ENCODE results near the gene TAL2. TPM values are rescaled to one million over a fixed set of nuclear protein-coding genes. Genes with fewer than 3 reads are reported as not detected.

The TAL2 gene
- total RNA-seq, 2 experiments from 2014 or later = not detected

GRCh38 chr9:105711867-105712266, 49.6 kb downstream of the TAL2 start:
- CTCF ChIA-PET = no interaction called here
- Mint-ChIP-seq H3K9me3 (ENCODE audit: low read depth) (no peaks in the 10 kb centered on the region), H3K27me3 (no peaks in the 10 kb centered on the region), H3K4me3 (no peak overlapping the region), H3K4me1 (peaks cover 8% of the 10 kb centered on the region), H3K27ac (no peak overlapping the region), H3K36me3 (ENCODE audit: low read depth) (peaks cover 7% of the 10 kb centered on the region)
- no peak for DNase-seq
- POLR2A ChIA-PET = no interaction called here
- ATAC-seq = no peak
- intact Hi-C loops (cut with DNase I, micrococcal nuclease) = no loop called here

GRCh38 chr9:105712297-105712696, 50.0 kb downstream of the TAL2 start:
- H3K4me1 Mint-ChIP-seq = peaks cover 8% of the 10 kb centered on the region
- CTCF ChIA-PET = no interaction called here
- intact Hi-C loops (cut with DNase I, micrococcal nuclease) = no loop called here
- no peak overlapping the region for H3K27ac Mint-ChIP-seq
- no peak overlapping the region for H3K4me3 Mint-ChIP-seq
- POLR2A ChIA-PET = no interaction called here
- H3K36me3 Mint-ChIP-seq (ENCODE audit: low read depth) = peaks cover 7% of the 10 kb centered on the region
- no peaks in the 10 kb centered on the region for H3K27me3 Mint-ChIP-seq
- DNase-seq (no peak), ATAC-seq (no peak)
- H3K9me3 Mint-ChIP-seq (ENCODE audit: low read depth) = no peaks in the 10 kb centered on the region

Other genes with a start within 250 kb of the TAL2 start
- 1 to 10 TPM; 2.4 to 3.0 TPM for gene FSD1L, start 214.4 kb upstream of the TAL2 start, total RNA-seq
- gene FKTN, start 104.3 kb upstream of the TAL2 start, total RNA-seq = 10 to 100 TPM; 12.1 to 16.0 TPM
- gene TMEM38B, start 32.1 kb downstream of the TAL2 start, total RNA-seq = 10 to 100 TPM; 14.5 to 24.8 TPM

Data from activated CD4-positive, alpha-beta T cell treated with anti-CD3 and anti-CD28 coated beads for 36 hours (primary cell).